Endodermal cell (in vitro differentiated cells): ENCODE data around the gene IQGAP1. TPM values are rescaled to one million over a fixed set of nuclear protein-coding genes. Genes with fewer than 3 reads are reported as not detected.
A peak's percentile ranks its signal among the peaks of the same experiment; 100 is the strongest.

Experiments used
- DNase-seq: peaks from one replicate; pipeline ENCODE4 v3.0.0-alpha.2; 2017
- H3K27ac ChIP-seq: 2 replicates; pipeline ENCODE4 v1.5.1; 2013; ENCODE audit warnings: mild to moderate bottlenecking, low read depth, low read length, moderate library complexity
- H3K27me3 ChIP-seq: 2 replicates; pipeline ENCODE4 v1.6.1; 2013; ENCODE audit warnings: mild to moderate bottlenecking, low read length, moderate library complexity; ENCODE audit not compliant: insufficient read depth, control insufficient read depth, poor library complexity, severe bottlenecking
- H3K36me3 ChIP-seq: 2 replicates; pipeline ENCODE4 v1.7.0; 2013; ENCODE audit warnings: mild to moderate bottlenecking, low read length, moderate library complexity; ENCODE audit not compliant: control insufficient read depth, insufficient read depth
- H3K4me1 ChIP-seq: one replicate; pipeline ENCODE4 v1.7.0; 2013; ENCODE audit warnings: low read length; ENCODE audit not compliant: control insufficient read depth, insufficient read depth
- H3K4me3 ChIP-seq: 2 replicates; pipeline ENCODE4 v1.5.1; 2013; ENCODE audit warnings: mild to moderate bottlenecking, low read length, moderate library complexity
- H3K9ac ChIP-seq: 2 replicates; pipeline ENCODE4 v1.6.1; 2013; ENCODE audit warnings: mild to moderate bottlenecking, low read length, moderate library complexity; ENCODE audit not compliant: poor library complexity, severe bottlenecking; ENCODE audit errors: extremely low read depth
- H3K9me3 ChIP-seq: 2 replicates; pipeline ENCODE4 v1.6.1; 2013; ENCODE audit warnings: mild to moderate bottlenecking, low read length, moderate library complexity; ENCODE audit not compliant: control insufficient read depth
- H3K27ac Mint-ChIP-seq: 2 replicates; pipeline ENCODE4 v1.8.0; 2020; ENCODE audit warnings: mixed read lengths
- H3K27me3 Mint-ChIP-seq: 2 replicates; pipeline ENCODE4 v1.8.0; 2021; ENCODE audit warnings: mild to moderate bottlenecking, mixed read lengths; ENCODE audit not compliant: insufficient read depth
- H3K36me3 Mint-ChIP-seq: 2 replicates; pipeline ENCODE4 v1.8.0; 2020; ENCODE audit warnings: low read depth, mixed read lengths
- H3K4me1 Mint-ChIP-seq: 2 replicates; pipeline ENCODE4 v1.8.0; 2020; ENCODE audit warnings: mixed read lengths
- H3K4me3 Mint-ChIP-seq: 2 replicates; pipeline ENCODE4 v1.8.0; 2020; ENCODE audit warnings: mild to moderate bottlenecking, moderate library complexity, mixed read lengths
- H3K9me3 Mint-ChIP-seq: 2 replicates; pipeline ENCODE4 v1.8.0; 2020; ENCODE audit warnings: mild to moderate bottlenecking, mixed read lengths
- CTCF ChIP-seq: fragments of 200-600 bp; sonication (generic); conservative IDR thresholded peaks from 2 replicates; pipeline ENCODE4 v1.5.0; 2021; ENCODE audit warnings: antibody characterized with exemption, mild to moderate bottlenecking
- WGBS, 2 experiments: methylation state at CpG; one replicate each; pipeline versions ENCODE4 v1.1.5 to v1.1.7; 2013; ENCODE audit warnings: missing lambda C conversion rate in 2 of 2, mixed read lengths in 1 of 2; ENCODE audit not compliant: insufficient coverage in 1 of 2, insufficient read length in 1 of 2; 5-methylcytosine and 5-hydroxymethylcytosine counted together
- total RNA-seq, 2 donors: library from RNA; stranded (reverse); fragmentation: NEBNext Ultra II Directional in 1 of 2; extraction: Animal tissue kit (Norgen Biotek cat#: 25700) in 1 of 2; gene quantifications; 2 replicates in 1 of 2; 3 replicates in 1 of 2; pipeline ENCODE4 v1.2.1, GENCODE V29; 2021

Gene IQGAP1
- total RNA-seq, 2 donors from 2014 or later, result 94.4 to 124 TPM

GRCh38 chr15:90482124-90483011 is 94.3 kb downstream of the IQGAP1 start:
- Histone ChIP-seq H3K4me3 (no peak overlapping the region), H3K27ac (no peak overlapping the region), H3K27me3 (no peaks in the 10 kb centered on the region), H3K9ac (no peak overlapping the region), H3K36me3 (peaks cover 95% of the 10 kb centered on the region), H3K9me3 (no peaks in the 10 kb centered on the region), H3K4me1 (no peaks in the 10 kb centered on the region)
- Mint-ChIP-seq H3K27me3 (no peaks in the 10 kb centered on the region), H3K36me3 (peaks cover 75% of the 10 kb centered on the region), H3K9me3 (no peaks in the 10 kb centered on the region), H3K4me1 (no peaks in the 10 kb centered on the region), H3K4me3 (no peak overlapping the region), H3K27ac (no peak overlapping the region)
- DNase-seq, result peak; percentile 83
- TF ChIP-seq CTCF, result peak; percentile 96
- 73 to 74% methylated on average over 5 to 7 of the region's 7 CpGs for WGBS, 2 experiments

GRCh38 chr15:90483012-90483307 is 94.9 kb downstream of the IQGAP1 start:
- Histone ChIP-seq H3K27me3 (no peaks in the 10 kb centered on the region), H3K36me3 (peaks cover 94% of the 10 kb centered on the region), H3K4me1 (no peaks in the 10 kb centered on the region), H3K9me3 (no peaks in the 10 kb centered on the region), H3K9ac (no peak overlapping the region), H3K4me3 (no peak overlapping the region), H3K27ac (no peak overlapping the region)
- no peak for DNase-seq
- 100% methylated on average over 1 of the region's 1 CpG; no CpG with 5 or more reads in 1 of the 2 experiments for WGBS, 2 experiments
- H3K27ac Mint-ChIP-seq, result no peak overlapping the region
- no peaks in the 10 kb centered on the region for H3K27me3 Mint-ChIP-seq
- H3K4me3 Mint-ChIP-seq, result no peak overlapping the region
- H3K36me3 Mint-ChIP-seq, result peaks cover 74% of the 10 kb centered on the region
- no peak for TF ChIP-seq CTCF
- no peaks in the 10 kb centered on the region for H3K9me3 Mint-ChIP-seq
- H3K4me1 Mint-ChIP-seq, result no peaks in the 10 kb centered on the region

GRCh38 chr15:90483637-90484036 is 95.6 kb downstream of the IQGAP1 start:
- 100% methylated on average over 2 of the region's 2 CpGs; no CpG with 5 or more reads in 1 of the 2 experiments for WGBS, 2 experiments
- Histone ChIP-seq H3K9ac (no peak overlapping the region), H3K27ac (no peak overlapping the region), H3K4me1 (no peaks in the 10 kb centered on the region), H3K36me3 (peaks cover 94% of the 10 kb centered on the region), H3K4me3 (no peak overlapping the region), H3K27me3 (no peaks in the 10 kb centered on the region), H3K9me3 (no peaks in the 10 kb centered on the region)
- H3K27ac Mint-ChIP-seq, result no peak overlapping the region
- TF ChIP-seq CTCF, result no peak
- DNase-seq, result no peak
- no peaks in the 10 kb centered on the region for H3K4me1 Mint-ChIP-seq
- H3K36me3 Mint-ChIP-seq, result peaks cover 70% of the 10 kb centered on the region
- H3K9me3 Mint-ChIP-seq, result no peaks in the 10 kb centered on the region
- H3K4me3 Mint-ChIP-seq, result no peak overlapping the region
- no peaks in the 10 kb centered on the region for H3K27me3 Mint-ChIP-seq
